PFSK-1 (cell line): ENCODE measurements around the gene MORN1.

Source experiments
- FOXP2 ChIP-seq: optimal IDR thresholded peaks from 2 replicates; pipeline ENCODE3; 2011; ENCODE audit warnings: borderline replicate concordance, control low read depth, inconsistent platforms; ENCODE audit not compliant: insufficient read depth; ENCODE audit errors: extremely low read length, extremely low read depth
- POLR2AphosphoS5 ChIP-seq: IDR thresholded peaks from 2 replicates; pipeline ENCODE4 v1.6.1; 2012; ENCODE audit warnings: low read depth, mild to moderate bottlenecking, control low read depth, low read length, moderate library complexity
- REST ChIP-seq, 2 experiments: IDR thresholded peaks; 2 replicates each; pipeline versions ENCODE4 v1.6.1 to v1.8.0; 2011 to 2012; ENCODE audit warnings: low read depth in 2 of 2, low read length in 2 of 2, control low read depth in 1 of 2, inconsistent platforms in 1 of 2, mild to moderate bottlenecking in 1 of 2, moderate library complexity in 1 of 2; ENCODE audit not compliant: insufficient read depth in 1 of 2
- SIN3A ChIP-seq: IDR thresholded peaks from 2 replicates; pipeline ENCODE4 v1.6.1; 2012; ENCODE audit warnings: mild to moderate bottlenecking, low read length, moderate library complexity, borderline replicate concordance; ENCODE audit not compliant: insufficient read depth
- TAF1 ChIP-seq: IDR thresholded peaks from 2 replicates; pipeline ENCODE4 v1.6.1; 2012; ENCODE audit warnings: low read length, control low read depth, borderline replicate concordance; ENCODE audit not compliant: insufficient read depth

The MORN1 gene

GRCh38 chr1:2311184-2312032 is 79.9 kb downstream of the MORN1 start:
- TF ChIP-seq FOXP2 (no peak), POLR2AphosphoS5 (no peak), SIN3A (no peak), TAF1 (no peak), REST (IDR thresholded peaks at IDR 0.05; ENCODE audit: insufficient read depth in 1 of 2, low read depth in 2 of 2, low read length in 2 of 2) (no peak)

GRCh38 chr1:2310332-2311183 is 80.8 kb downstream of the MORN1 start:
- TF ChIP-seq SIN3A: no peak
- no peak for TF ChIP-seq POLR2AphosphoS5
- TF ChIP-seq FOXP2: no peak
- TF ChIP-seq REST (IDR thresholded peaks at IDR 0.05; ENCODE audit: insufficient read depth in 1 of 2, low read depth in 2 of 2, low read length in 2 of 2): no peak
- no peak for TF ChIP-seq TAF1

GRCh38 chr1:2308844-2309243 is 82.5 kb downstream of the MORN1 start:
- TF ChIP-seq REST (IDR thresholded peaks at IDR 0.05; ENCODE audit: insufficient read depth in 1 of 2, low read depth in 2 of 2, low read length in 2 of 2) (no peak), SIN3A (no peak), TAF1 (no peak), FOXP2 (no peak)

- no peak for TF ChIP-seq FOXP2
- no peak for TF ChIP-seq TAF1
- TF ChIP-seq POLR2AphosphoS5: no peak
- no peak for TF ChIP-seq REST (IDR thresholded peaks at IDR 0.05; ENCODE audit: insufficient read depth in 1 of 2, low read depth in 2 of 2, low read length in 2 of 2)
- TF ChIP-seq SIN3A: no peak
Observed at GRCh38 chr1:2307972-2308371, 83.4 kb downstream of the MORN1 start.
